HEK293T (cell line): ENCODE measurements around the gene TMCC2.

Experiments
- FOXK2 ChIP-seq: fragments of 450-650 bp; IDR thresholded peaks from 2 replicates; pipeline ENCODE4 v1.6.1; 2016; ENCODE audit warnings: mild to moderate bottlenecking
- HDGF ChIP-seq: fragments of 450-650 bp; IDR thresholded peaks from 2 replicates; pipeline ENCODE4 v1.6.1; 2017; ENCODE audit warnings: antibody characterized with exemption, borderline replicate concordance
- TARDBP ChIP-seq: fragments of 450-650 bp; IDR thresholded peaks from 2 replicates; pipeline ENCODE4 v1.6.1; 2016

DNA sequence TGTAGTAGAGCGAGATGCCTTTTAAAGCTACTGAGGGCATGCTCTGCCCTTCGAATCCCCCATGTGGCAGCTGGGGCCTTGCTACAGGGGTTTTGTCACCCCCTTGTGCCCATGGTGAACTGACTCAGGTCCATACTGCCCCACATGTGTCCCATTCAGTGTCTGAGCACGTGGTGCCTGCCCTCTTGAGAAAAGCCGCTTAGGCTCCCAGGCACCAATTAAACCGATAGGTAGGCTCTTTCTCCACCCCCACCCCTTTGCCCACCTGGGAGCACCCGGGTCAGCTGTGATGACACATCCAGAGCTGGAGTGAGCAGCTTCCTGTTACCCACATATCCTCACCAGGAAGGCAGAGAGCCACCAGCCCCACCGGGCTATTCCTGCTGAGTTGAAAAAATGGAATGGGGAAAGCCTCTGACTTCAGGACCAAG, 30.5 kb downstream of the TMCC2 start:
- no peak for TF ChIP-seq HDGF
- no peak for TF ChIP-seq TARDBP
- TF ChIP-seq FOXK2 = no peak
